Hematopoietic multipotent progenitor cell treated with erythropoietin and hydrocortisone succinate and interleukin-3 and kit ligand, for 17 days (in vitro differentiated cells): Measurements from ENCODE around the gene IFI16.
A peak's percentile ranks its signal among the peaks of the same experiment; 100 is the strongest.
"Not testable (repeated sequence)": the region's sequence is repeated elsewhere in the genome, so short reads cannot be mapped to it uniquely, and the experiment has no call there.

ENCODE experiments used
- DNase-seq: peaks from one replicate; pipeline ENCODE4 v3.0.0-alpha.2; 2015; ENCODE audit warnings: low spot score

IFI16 gene

DNA sequence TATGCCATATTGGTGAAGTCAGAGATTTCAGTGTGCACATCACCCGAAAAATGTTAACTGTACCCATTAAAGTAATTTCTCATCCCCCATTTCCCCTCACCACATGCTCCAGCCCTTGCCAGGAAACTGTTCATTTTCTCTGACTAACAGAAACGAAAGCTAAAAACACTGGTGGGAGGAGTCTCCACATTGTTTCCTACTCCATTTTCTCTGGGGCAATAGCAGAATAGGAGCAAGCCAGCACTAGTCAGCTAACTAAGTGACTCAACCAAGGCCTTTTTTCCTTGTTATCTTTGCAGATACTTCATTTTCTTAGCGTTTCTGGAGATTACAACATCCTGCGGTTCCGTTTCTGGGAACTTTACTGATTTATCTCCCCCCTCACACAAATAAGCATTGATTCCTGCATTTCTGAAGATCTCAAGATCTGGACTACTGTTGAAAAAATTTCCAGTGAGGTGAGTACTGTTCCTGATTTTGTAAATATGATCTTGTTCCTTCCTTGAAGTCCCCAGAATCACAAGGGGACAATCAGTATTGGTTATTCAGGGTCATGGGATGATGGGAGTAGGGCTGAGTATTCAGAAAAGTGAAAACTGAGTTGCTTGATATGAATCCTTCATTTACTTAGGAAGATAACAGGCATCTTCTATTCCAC lies at the start of gene IFI16:
IFI16 (plus strand) TSS at position 204 of the 658 bp plus-strand sequence. CDS start 4,774 bp downstream, outside the sequence.
- no peak for DNase-seq

GRCh38 chr1:158961178-158961577 lies 48.5 kb upstream of the IFI16 start:
- DNase-seq: no peak

DNA sequence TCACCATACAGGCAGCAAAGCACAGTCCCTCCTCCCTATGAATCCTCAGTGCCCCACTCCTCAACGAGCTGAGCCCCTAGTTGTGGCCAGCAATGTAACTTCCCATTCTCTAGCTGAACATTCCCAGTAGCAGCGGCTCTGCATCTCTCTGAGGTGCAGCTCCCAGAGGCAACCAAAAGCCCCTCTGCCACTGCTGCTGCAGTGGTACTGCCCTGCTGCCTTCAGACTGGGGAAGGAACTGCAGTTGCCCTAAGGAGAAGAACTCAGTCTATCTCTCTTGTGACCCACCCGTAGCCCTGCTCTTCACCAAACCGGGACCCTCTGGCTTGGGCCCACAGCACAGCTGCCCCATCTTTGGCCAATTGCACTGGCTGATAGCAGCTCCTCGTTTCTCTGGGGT lies 46.7 kb upstream of the IFI16 start:
- DNase-seq: no peak

DNA sequence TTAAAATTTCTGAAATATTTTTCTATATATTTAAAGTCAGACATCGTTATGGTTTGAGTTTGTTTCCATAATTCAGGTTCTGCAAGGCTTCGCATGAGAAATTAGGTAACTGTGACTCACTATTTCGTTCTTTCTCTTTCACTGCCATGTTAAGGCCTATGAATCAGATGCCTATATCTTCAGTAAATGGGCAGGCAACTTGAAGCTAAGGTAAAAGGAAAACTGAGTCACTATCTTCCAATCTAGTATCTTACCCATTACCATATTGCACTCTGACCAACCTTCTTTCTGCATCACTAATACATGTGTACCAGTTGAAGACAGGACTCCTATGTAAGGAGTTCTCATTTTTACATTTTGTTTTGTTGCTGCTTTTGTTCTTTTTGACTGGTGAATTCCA lies 40.5 kb upstream of the IFI16 start:
- no peak for DNase-seq

DNA sequence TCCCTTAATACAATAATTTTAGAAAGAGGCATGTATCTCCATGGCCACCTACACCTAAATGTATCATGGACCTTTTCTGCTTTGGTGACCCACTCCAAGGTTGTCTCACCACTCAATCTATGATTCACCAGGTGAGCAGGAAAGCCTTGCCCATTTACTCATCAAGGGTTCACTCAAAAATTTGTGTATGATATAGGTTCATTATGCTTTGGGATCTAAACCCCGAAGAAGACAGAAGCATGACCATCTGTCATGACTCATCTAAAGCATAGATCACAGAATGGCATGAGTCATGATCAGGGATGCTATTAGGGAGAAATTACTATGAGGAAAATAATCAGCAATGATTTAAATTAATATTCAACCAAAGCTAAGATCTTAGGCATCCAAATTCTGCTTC lies 39.9 kb upstream of the IFI16 start:
- DNase-seq: no peak

GRCh38 chr1:158972841-158973240 lies 36.9 kb upstream of the IFI16 start:
- peak; percentile 11 for DNase-seq

GRCh38 chr1:158976219-158976618 lies 33.5 kb upstream of the IFI16 start:
- no peak for DNase-seq

DNA sequence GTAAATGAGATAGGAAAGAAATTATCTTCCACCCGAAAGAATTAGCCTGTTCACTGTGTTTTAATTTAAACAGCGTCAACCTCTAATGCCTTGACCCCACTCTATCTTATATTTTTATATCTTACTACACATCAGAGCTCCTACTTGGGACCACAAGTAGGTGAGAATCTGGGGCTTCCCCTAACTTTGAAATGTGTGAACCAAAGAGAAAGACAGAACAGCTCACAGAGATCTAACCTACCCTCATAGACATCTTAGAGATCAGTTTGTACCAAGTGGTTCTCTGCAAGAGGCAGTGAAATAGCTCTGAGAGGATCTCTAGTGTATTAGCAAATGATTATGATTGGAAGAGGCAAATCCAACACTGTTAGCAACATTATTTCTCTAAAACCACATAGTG lies 31.0 kb upstream of the IFI16 start:
- no peak for DNase-seq

DNA sequence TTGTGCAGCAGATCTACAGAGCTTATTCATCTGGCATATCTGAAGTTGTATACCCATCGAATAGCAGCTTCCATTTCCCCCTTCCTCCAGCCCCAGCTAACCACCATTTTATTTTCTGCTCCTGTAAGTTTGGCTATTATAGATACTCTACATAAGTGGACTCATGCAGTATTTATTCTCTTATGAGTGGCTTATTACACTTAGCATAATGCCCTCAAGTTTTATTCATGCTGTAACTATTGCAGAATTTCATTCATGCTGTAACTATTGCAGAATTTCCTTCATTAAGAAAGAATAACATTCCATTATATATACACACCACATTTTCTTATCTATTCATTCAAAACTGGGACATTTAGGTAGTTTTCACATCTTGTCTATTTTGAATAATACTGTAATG lies 30.5 kb upstream of the IFI16 start:
- no peak for DNase-seq

- DNase-seq: no peak
Observed at GRCh38 chr1:158983235-158983634, 26.5 kb upstream of the IFI16 start.

- no peak for DNase-seq
Observed at GRCh38 chr1:158984386-158984785, 25.3 kb upstream of the IFI16 start.

DNA sequence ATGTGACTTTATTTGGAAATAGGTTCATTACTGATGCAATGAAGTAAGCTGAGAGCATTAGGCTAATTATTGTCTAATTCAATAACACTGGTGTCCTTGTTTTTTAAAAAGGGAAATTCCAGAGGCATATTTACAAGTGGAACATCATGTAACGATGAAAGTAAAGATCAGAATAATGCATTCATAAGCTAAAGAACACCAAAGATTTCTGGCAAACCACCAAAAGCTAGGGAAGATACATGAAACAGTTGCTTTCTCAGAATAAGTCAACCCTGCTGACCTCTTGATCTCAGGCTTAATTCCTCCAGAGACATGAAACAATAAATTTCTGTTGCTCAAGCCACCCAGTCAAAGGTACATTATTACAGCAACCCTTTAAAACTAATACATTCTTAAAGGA lies 20.3 kb upstream of the IFI16 start:
- no peak for DNase-seq

GRCh38 chr1:158992787-158993312 lies 16.9 kb upstream of the IFI16 start:
- DNase-seq: no peak

DNA sequence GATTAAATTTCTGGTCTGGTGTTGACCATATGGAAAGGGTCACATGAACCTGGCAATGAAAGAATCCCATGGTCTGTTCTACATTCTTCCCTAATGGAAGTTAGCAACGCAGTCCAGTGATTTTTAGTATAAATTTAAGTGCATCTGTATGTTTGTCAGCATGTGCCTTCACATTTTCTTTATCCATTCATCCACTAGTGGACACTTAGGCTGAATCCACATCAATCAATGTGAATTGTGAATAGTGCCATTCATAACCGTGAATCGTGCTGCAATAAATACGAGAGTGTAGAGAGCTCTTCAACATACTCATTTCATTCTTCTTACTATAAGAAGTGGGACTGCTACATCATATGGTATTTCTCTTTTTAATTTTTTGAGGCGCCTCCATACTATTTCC lies 12.7 kb upstream of the IFI16 start:
- DNase-seq: no peak

GRCh38 chr1:158998037-158998780 lies 11.5 kb upstream of the IFI16 start:
- DNase-seq: no peak

- DNase-seq: peak; percentile 73
Observed at GRCh38 chr1:158998781-158999161, 10.9 kb upstream of the IFI16 start.

DNA sequence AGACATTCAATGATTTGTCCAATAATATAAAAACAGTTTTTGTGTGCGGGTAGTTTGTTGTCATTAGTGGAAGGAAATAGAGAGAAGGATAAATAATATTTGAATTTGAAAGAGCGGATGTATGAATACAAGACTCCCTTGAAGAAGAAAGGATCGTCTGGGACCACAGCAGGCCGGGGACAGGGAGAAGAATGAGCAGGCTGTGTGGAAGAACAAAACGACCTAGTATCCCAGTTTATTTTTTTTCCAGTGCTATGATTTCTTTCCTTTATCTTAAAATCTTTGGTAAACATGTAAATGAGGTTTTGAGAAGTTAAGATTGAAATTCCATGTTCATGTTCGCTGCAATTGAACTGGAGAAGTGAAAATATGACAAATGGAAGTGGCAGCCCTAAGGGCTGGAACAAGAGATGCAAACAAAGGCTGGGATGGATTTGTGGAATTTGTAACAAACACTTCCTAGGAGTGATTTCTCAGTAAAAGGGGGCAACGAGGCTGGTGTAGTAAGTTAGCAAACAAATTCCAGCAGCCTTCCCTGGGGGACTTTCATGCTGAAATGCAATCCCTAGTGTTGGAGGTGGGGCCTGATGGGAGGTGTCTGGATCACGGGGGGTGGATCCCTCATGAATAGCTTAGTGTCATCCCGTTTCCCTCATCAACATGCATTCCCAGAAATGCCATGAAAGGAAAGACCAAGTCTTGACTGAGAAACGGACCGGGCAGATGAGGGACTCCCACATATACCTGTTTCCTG lies 10.2 kb upstream of the IFI16 start:
- no peak for DNase-seq

DNA sequence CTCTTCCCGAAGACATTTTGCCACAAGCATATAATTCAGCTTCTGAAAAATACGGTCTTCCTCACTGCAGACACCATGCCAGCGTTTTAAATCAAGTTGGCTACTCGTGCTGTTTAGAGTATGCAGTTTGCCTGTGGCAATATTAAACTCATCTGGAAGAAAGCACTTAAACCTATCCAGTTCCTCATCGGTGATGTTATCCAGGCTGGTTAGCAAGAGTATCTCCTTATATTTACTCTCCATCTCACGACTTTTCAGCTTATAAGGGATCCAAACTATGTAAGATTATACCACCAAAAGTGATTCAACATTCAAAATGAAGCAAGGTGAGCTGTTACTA lies 9.7 kb upstream of the IFI16 start:
- DNase-seq: no peak

- DNase-seq: no peak
Observed at GRCh38 chr1:159000625-159001024, 9.1 kb upstream of the IFI16 start.

GRCh38 chr1:159005161-159005560 lies 4.5 kb upstream of the IFI16 start:
- DNase-seq: no peak

DNA sequence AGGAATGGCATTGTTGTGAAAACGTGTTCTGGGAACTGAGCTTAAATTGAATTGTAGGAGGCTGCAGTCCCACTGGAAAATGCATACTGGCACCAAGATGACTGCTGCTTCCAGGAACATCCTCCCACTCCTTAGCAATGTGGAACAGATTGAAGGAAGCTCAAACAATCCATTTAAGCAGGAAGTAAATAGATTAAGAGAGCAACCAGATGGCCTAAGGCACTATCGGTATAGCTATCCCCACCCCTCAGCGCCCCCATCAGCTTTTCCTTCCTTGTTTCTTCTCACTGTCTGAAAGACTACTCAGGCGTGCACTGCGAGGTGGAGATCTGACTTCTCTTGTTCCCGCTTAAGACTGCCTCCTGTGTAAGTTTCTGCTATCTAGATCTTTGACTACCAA lies 4.0 kb upstream of the IFI16 start:
- DNase-seq: no peak

DNA sequence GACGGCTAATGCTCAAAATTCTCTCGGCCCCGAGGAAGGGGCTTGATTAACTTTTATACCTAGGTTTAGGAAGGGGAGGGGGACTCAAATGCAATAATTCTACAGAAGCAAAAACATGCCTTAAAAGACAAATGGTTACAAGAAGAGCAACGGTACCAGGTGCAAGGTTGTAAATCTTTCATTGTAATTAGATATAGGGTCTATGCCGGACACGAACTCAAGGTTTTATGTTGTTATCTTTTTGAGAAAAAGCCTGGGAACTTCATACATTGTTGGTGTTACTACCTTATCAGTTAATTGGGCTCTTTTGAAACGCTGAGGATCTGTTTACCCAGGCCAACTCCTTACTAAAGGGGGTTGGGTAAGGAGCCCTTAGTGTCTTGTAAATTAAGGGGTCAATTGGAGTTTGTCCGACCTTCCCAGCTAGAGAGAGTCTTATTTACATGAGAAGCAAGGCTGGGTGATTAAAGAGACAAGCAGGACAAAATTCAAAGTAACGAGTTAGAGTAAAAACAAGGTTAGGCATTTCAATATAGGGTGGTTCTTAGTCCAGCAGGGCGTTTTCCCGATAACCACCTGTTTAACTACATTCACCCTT lies 3.4 kb upstream of the IFI16 start:
- DNase-seq: not testable (repeated sequence)

GRCh38 chr1:159007726-159008125 lies 2.0 kb upstream of the IFI16 start:
- no peak for DNase-seq
